Measurements from ENCODE around the gene ODAD3. TPM values are rescaled to one million over a fixed set of nuclear protein-coding genes. Genes with fewer than 3 reads are reported as not detected.

The ODAD3 gene
- total and polyA plus RNA-seq, 2 of the 13 experiments (the other 11 are each of a cell fraction or from before 2014, with no cell fraction given), result 0.04 to 0.08 TPM

DNA sequence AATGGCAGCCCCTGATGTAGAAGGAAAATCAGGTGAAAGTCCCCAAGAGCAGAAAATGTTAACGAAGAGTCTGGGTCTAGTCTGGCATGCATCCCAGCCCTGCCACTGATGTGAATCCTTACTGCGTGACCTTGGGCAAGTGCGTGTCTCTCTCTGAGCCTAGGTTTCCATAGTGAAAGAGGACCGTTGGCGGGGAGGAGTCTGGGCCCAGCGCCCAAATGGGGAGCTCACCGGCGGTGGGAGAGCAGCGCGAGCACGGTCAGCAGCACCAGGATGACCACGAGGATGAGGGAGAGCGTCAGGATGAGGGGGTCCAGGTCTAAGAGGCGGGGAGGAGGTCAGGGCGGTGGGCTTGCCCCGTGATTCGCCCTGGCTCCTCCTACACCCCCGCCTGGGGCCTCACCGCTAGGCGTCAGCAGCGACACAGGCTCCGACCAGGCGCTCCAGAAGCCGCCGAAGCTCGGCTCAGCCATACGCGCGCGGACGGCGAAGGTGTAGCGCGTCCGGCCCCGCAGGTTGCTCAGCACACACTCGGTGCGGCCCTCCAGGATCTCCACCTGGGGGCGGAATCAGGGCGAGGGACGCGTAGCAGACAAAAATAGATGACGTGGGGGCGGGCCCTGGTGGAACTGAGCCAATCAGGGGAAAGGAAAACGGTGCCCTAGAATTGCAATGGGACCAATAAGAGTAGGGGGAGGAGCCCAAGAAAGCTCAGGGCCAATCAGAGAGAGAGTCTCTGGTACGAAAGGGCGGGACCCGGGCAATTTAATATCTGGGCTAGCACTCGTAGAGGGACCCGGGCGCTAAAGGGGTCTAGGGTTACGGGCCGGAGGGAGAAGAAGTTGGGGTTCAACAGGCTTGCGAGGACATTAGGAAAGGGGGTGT, 54.0 kb downstream of the ODAD3 start (continued):
- TF ChIP-seq ZNF660 (CRISPR knock-in tag; IDR thresholded peaks at IDR 0.05; ENCODE audit: borderline replicate concordance, low read depth) (no peak), SOX5 (CRISPR knock-in tag; IDR thresholded peaks at IDR 0.05; ENCODE audit: borderline replicate concordance) (no peak; the same call in none of the 2 replicates), FOXJ3 (CRISPR knock-in tag; IDR thresholded peaks at IDR 0.05; ENCODE audit: borderline replicate concordance) (no peak), ZNF558 (CRISPR knock-in tag; IDR thresholded peaks at IDR 0.05; ENCODE audit: borderline replicate concordance) (no peak), SKIL (CRISPR knock-in tag; IDR thresholded peaks at IDR 0.05; ENCODE audit: borderline replicate concordance) (no peak), IRF9 (CRISPR knock-in tag; IDR thresholded peaks at IDR 0.05; ENCODE audit: borderline replicate concordance) (no peak; the same call in 1 of the 2 replicates), ZNF329 (CRISPR knock-in tag; IDR thresholded peaks at IDR 0.05; ENCODE audit: low read depth) (no peak), DR1 (CRISPR knock-in tag; IDR thresholded peaks at IDR 0.05) (peak; percentile 89), ZFP82 (CRISPR knock-in tag; IDR thresholded peaks at IDR 0.05; ENCODE audit: borderline replicate concordance) (no peak), BRD4 (CRISPR knock-in tag; IDR thresholded peaks at IDR 0.05) (no peak), BORCS8-MEF2B (CRISPR knock-in tag; IDR thresholded peaks at IDR 0.05) (peak; percentile 65; the same call in 1 of the 2 replicates), IRX3 (CRISPR knock-in tag; IDR thresholded peaks at IDR 0.05; ENCODE audit: borderline replicate concordance, low read depth) (no peak), ZNF781 (CRISPR knock-in tag; IDR thresholded peaks at IDR 0.05; ENCODE audit: borderline replicate concordance, not compliant biosample characterization) (no peak), ZFYVE20 (CRISPR knock-in tag; IDR thresholded peaks at IDR 0.05; ENCODE audit: borderline replicate concordance, low read depth) (no peak), ZNF225 (CRISPR knock-in tag; IDR thresholded peaks at IDR 0.05) (no peak), ZNF142 (CRISPR knock-in tag; IDR thresholded peaks at IDR 0.05) (no peak)
- TF ChIP-seq, protein P1, sequence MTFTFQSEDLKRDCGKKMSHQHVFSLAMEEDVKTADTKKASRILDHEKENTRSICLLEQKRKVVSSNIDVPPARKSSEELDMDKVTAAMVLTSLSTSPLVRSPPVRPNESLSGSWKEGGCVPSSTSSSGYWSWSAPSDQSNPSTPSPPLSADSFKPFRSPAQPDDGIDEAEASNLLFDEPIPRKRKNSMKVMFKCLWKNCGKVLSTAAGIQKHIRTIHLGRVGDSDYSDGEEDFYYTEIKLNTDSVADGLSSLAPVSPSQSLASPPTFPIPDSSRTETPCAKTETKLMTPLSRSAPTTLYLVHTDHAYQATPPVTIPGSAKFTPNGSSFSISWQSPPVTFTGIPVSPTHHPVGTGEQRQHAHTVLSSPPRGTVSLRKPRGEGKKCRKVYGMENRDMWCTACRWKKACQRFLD (CRISPR knock-in tag; IDR thresholded peaks at IDR 0.05; ENCODE audit: borderline replicate concordance), result 0 out of 2 replicates have a peak, but pooled peaks have one; percentile 13
